Esophagus (tissue), 2 donors: ENCODE results near the gene NUB1. TPM values are rescaled to one million over a fixed set of nuclear protein-coding genes. Genes with fewer than 3 reads are reported as not detected.

ENCODE experiments used
- H3K27ac ChIP-seq, 2 donors: one replicate each; pipeline ENCODE4 v1.5.1; 2013; ENCODE audit warnings: low read depth in 2 of 2, mild to moderate bottlenecking in 2 of 2, inconsistent platforms in 1 of 2, low read length in 1 of 2, moderate library complexity in 1 of 2
- H3K27me3 ChIP-seq, 2 donors: one replicate each; pipeline ENCODE4 v1.6.1; 2013; ENCODE audit warnings: low read length in 2 of 2, control low read depth in 1 of 2, mild to moderate bottlenecking in 1 of 2; ENCODE audit not compliant: insufficient read depth in 2 of 2, control insufficient read depth in 1 of 2
- H3K36me3 ChIP-seq, 2 donors: one replicate each; pipeline ENCODE4 v1.6.1; 2013; ENCODE audit warnings: low read length in 1 of 2; ENCODE audit not compliant: control insufficient read depth in 2 of 2, insufficient read depth in 2 of 2
- H3K4me1 ChIP-seq, 2 donors: one replicate each; pipeline ENCODE4 v1.6.1; 2013; ENCODE audit warnings: low read length in 1 of 2; ENCODE audit not compliant: control insufficient read depth in 2 of 2, insufficient read depth in 2 of 2
- H3K4me3 ChIP-seq, 2 donors: one replicate each; pipeline ENCODE4 v1.5.1; 2013; ENCODE audit warnings: low read length in 2 of 2, mild to moderate bottlenecking in 2 of 2, low read depth in 1 of 2, moderate library complexity in 1 of 2
- H3K9me3 ChIP-seq, 2 donors: one replicate each; pipeline ENCODE4 v1.6.1; 2013; ENCODE audit warnings: mild to moderate bottlenecking in 2 of 2, low read depth in 1 of 2, low read length in 1 of 2, moderate library complexity in 1 of 2; ENCODE audit not compliant: control insufficient read depth in 2 of 2, insufficient read depth in 1 of 2
- WGBS, 2 donors: extraction: QIAGEN DNeasy Blood & Tissue Kit; methylation state at CpG; one replicate each; pipeline ENCODE4 v1.1.7; 2013; 5-methylcytosine and 5-hydroxymethylcytosine counted together
- polyA plus RNA-seq, 2 donors: library from polyadenylated mRNA; stranded (reverse); fragments of 200-250 nt; gene quantifications; one replicate each; pipeline ENCODE4 v1.2.3, GENCODE V29; 2013
- donor health status: healthy with polysubstance abuse.
- donor health status: Bipolar disorder and iron deficiency.

Gene NUB1
- polyA plus RNA-seq, 2 donors = 12.1 to 15.5 TPM

GRCh38 chr7:151351027-151351426 lies 9.4 kb downstream of the NUB1 start:
- H3K4me1 ChIP-seq = peaks cover 0 to 2% of the 10 kb centered on the region in 2 donors
- H3K27me3 ChIP-seq = no peaks in the 10 kb centered on the region
- H3K4me3 ChIP-seq = no peak overlapping the region
- H3K9me3 ChIP-seq = no peaks in the 10 kb centered on the region
- peaks cover 10 to 20% of the 10 kb centered on the region in 2 donors for H3K36me3 ChIP-seq
- no peak overlapping the region for H3K27ac ChIP-seq
- WGBS, 2 donors = 60 to 71% methylated on average over 8 of the region's 8 CpGs

- no peaks in the 10 kb centered on the region for H3K9me3 ChIP-seq
- 68 to 74% methylated on average over 6 of the region's 6 CpGs for WGBS, 2 donors
- no peak overlapping the region for H3K4me3 ChIP-seq
- H3K27ac ChIP-seq = no peak overlapping the region
- peaks cover 12 to 19% of the 10 kb centered on the region in 2 donors for H3K36me3 ChIP-seq
- H3K4me1 ChIP-seq = peaks cover 0 to 2% of the 10 kb centered on the region in 2 donors
- H3K27me3 ChIP-seq = no peaks in the 10 kb centered on the region
These were observed 10.4 kb downstream of the NUB1 start for GRCh38 chr7:151351967-151352366.

DNA sequence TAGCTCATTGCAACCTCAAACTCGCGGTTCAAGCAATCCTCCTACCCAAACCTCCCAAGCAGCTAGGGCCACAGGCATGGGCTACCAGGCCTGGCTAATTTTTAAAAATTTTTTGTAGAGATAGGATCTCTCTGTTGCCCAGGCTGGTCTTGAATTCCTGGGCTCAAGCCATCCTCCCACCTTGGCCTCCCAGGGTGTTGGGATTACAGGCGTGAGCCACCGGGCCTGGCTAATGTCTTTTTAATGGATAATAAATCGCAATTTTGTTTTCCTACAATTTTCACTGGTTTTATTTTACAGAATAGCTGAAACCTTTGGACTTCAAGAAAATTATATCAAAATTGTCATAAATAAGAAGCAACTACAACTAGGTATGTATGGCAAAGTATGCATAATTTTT lies 10.9 kb downstream of the NUB1 start:
- H3K27me3 ChIP-seq = no peaks in the 10 kb centered on the region
- H3K36me3 ChIP-seq = peaks cover 9 to 17% of the 10 kb centered on the region in 2 donors
- H3K9me3 ChIP-seq = no peaks in the 10 kb centered on the region
- no peak overlapping the region for H3K27ac ChIP-seq
- H3K4me1 ChIP-seq = peaks cover 0 to 2% of the 10 kb centered on the region in 2 donors
- WGBS, 2 donors = 73 to 78% methylated on average over 5 of the region's 5 CpGs
- no peak overlapping the region for H3K4me3 ChIP-seq

GRCh38 chr7:151361193-151361959 lies 19.8 kb downstream of the NUB1 start:
- H3K9me3 ChIP-seq = no peaks in the 10 kb centered on the region
- no peak overlapping the region for H3K27ac ChIP-seq
- no peak overlapping the region for H3K4me3 ChIP-seq
- WGBS, 2 donors = 86 to 88% methylated on average over 3 of the region's 3 CpGs
- no peaks in the 10 kb centered on the region for H3K4me1 ChIP-seq
- peaks cover 5 to 10% of the 10 kb centered on the region in 2 donors for H3K36me3 ChIP-seq
- H3K27me3 ChIP-seq = no peaks in the 10 kb centered on the region

GRCh38 chr7:151363182-151363581 lies 21.6 kb downstream of the NUB1 start:
- Histone ChIP-seq H3K9me3 (no peaks in the 10 kb centered on the region), H3K4me3 (no peak overlapping the region), H3K36me3 (peaks cover 3 to 11% of the 10 kb centered on the region in 2 donors), H3K4me1 (no peaks in the 10 kb centered on the region), H3K27ac (no peak overlapping the region), H3K27me3 (no peaks in the 10 kb centered on the region)
- WGBS, 2 donors = 90 to 97% methylated on average over 1 of the region's 1 CpG

- H3K4me3 ChIP-seq = no peak overlapping the region
- H3K27ac ChIP-seq = peak overlapping the region in 1 of 2 donors; percentile 58
- no peaks in the 10 kb centered on the region for H3K4me1 ChIP-seq
- H3K36me3 ChIP-seq = peaks cover 5 to 9% of the 10 kb centered on the region in 2 donors
- WGBS, 2 donors = 64 to 72% methylated on average over 9 of the region's 9 CpGs
- H3K9me3 ChIP-seq = no peaks in the 10 kb centered on the region
- H3K27me3 ChIP-seq = no peaks in the 10 kb centered on the region
These were observed 24.7 kb downstream of the NUB1 start for GRCh38 chr7:151366166-151366879.

- H3K27me3 ChIP-seq = no peaks in the 10 kb centered on the region
- H3K27ac ChIP-seq = no peak overlapping the region
- no peaks in the 10 kb centered on the region for H3K4me1 ChIP-seq
- H3K36me3 ChIP-seq = peaks cover 6 to 9% of the 10 kb centered on the region in 2 donors
- WGBS, 2 donors = 54 to 68% methylated on average over 5 of the region's 5 CpGs
- H3K9me3 ChIP-seq = no peaks in the 10 kb centered on the region
- no peak overlapping the region for H3K4me3 ChIP-seq
These were observed 25.2 kb downstream of the NUB1 start for GRCh38 chr7:151366880-151367222.

GRCh38 chr7:151367284-151367683 lies 25.7 kb downstream of the NUB1 start:
- Histone ChIP-seq H3K27me3 (no peaks in the 10 kb centered on the region), H3K36me3 (peaks cover 6% of the 10 kb centered on the region in 2 donors), H3K4me1 (no peaks in the 10 kb centered on the region), H3K4me3 (no peak overlapping the region), H3K27ac (peak overlapping the region in 1 of 2 donors; percentile 3), H3K9me3 (no peaks in the 10 kb centered on the region)
- 64 to 82% methylated on average over 4 of the region's 4 CpGs for WGBS, 2 donors

GRCh38 chr7:151368136-151368571 lies 26.5 kb downstream of the NUB1 start:
- WGBS, 2 donors = 12 to 13% methylated on average over 11 of the region's 11 CpGs
- peaks cover 3 to 6% of the 10 kb centered on the region in 2 donors for H3K36me3 ChIP-seq
- no peaks in the 10 kb centered on the region for H3K4me1 ChIP-seq
- H3K9me3 ChIP-seq = no peaks in the 10 kb centered on the region
- H3K27me3 ChIP-seq = no peaks in the 10 kb centered on the region
- peak overlapping the region in 1 of 2 donors; percentile 18 for H3K27ac ChIP-seq
- no peak overlapping the region for H3K4me3 ChIP-seq
